T-helper 17 cell (primary cell): ENCODE results near the gene OSM. TPM values are rescaled to one million over a fixed set of nuclear protein-coding genes. Genes with fewer than 3 reads are reported as not detected.

Experiments used
- ATAC-seq: fragments of 150-1000 bp; cut with Tn5 transposase; 2 replicates; pipeline ENCODE4 v1.10.0; 2021; ENCODE audit warnings: mild to moderate bottlenecking, moderate library complexity
- DNase-seq, 3 donors: peaks; one replicate each; pipeline versions ENCODE4 v3.0.0 to v3.0.0-alpha.2; 2020 to 2021
- H3K9me3 ChIP-seq: one replicate; pipeline ENCODE4 v1.7.0; 2013; ENCODE audit warnings: low read length, mild to moderate bottlenecking; ENCODE audit not compliant: control insufficient read depth, poor library complexity, severe bottlenecking
- H3K27ac Mint-ChIP-seq: one replicate; pipeline ENCODE4 v1.8.0; 2022; ENCODE audit warnings: mild to moderate bottlenecking, moderate library complexity, mixed read lengths
- H3K27me3 Mint-ChIP-seq: one replicate; pipeline ENCODE4 v1.8.0; 2022; ENCODE audit warnings: mixed read lengths
- H3K36me3 Mint-ChIP-seq: one replicate; pipeline ENCODE4 v1.8.0; 2022; ENCODE audit warnings: low read depth, mixed read lengths
- H3K4me1 Mint-ChIP-seq: one replicate; pipeline ENCODE4 v1.8.0; 2022; ENCODE audit warnings: mild to moderate bottlenecking, mixed read lengths
- H3K4me3 Mint-ChIP-seq: one replicate; pipeline ENCODE4 v1.8.0; 2022; ENCODE audit warnings: mild to moderate bottlenecking, moderate library complexity, mixed read lengths
- total RNA-seq, 4 donors: library from RNA in 2 of 4; stranded (reverse) in 2 of 4; gene quantifications; one replicate each; pipeline ENCODE4 v1.2.3 and lab custom pipeline; 2022 to 2026

The OSM gene
- total RNA-seq, 2 donors from 2014 or later, result 29.1 to 35.2 TPM

- H3K27me3 Mint-ChIP-seq, result no peaks in the 10 kb centered on the region
- DNase-seq (no peak), ATAC-seq (no peak)
- peaks cover 2% of the 10 kb centered on the region for H3K36me3 Mint-ChIP-seq
- H3K4me1 Mint-ChIP-seq, result peaks cover 41% of the 10 kb centered on the region
- H3K4me3 Mint-ChIP-seq, result no peak overlapping the region
- no peaks in the 10 kb centered on the region for H3K9me3 ChIP-seq
- H3K27ac Mint-ChIP-seq, result peak overlapping the region; percentile 89
Measured at GRCh38 chr22:30274437-30274812, 7.8 kb upstream of the OSM start.

- peaks cover 2% of the 10 kb centered on the region for H3K36me3 Mint-ChIP-seq
- H3K27me3 Mint-ChIP-seq, result no peaks in the 10 kb centered on the region
- H3K9me3 ChIP-seq, result no peaks in the 10 kb centered on the region
- no peak overlapping the region for H3K4me3 Mint-ChIP-seq
- H3K4me1 Mint-ChIP-seq, result peaks cover 37% of the 10 kb centered on the region
- no peak for DNase-seq
- H3K27ac Mint-ChIP-seq, result peak overlapping the region; percentile 89
- ATAC-seq, result no peak
Measured at GRCh38 chr22:30273711-30274436, 7.2 kb upstream of the OSM start.

GRCh38 chr22:30272781-30273601 lies 6.3 kb upstream of the OSM start:
- ATAC-seq, result no peak
- H3K27me3 Mint-ChIP-seq, result no peaks in the 10 kb centered on the region
- peak overlapping the region; percentile 32 for H3K27ac Mint-ChIP-seq
- no peaks in the 10 kb centered on the region for H3K9me3 ChIP-seq
- no peak for DNase-seq
- peaks cover 2% of the 10 kb centered on the region for H3K36me3 Mint-ChIP-seq
- peak overlapping the region; percentile 25 for H3K4me3 Mint-ChIP-seq
- H3K4me1 Mint-ChIP-seq, result peaks cover 38% of the 10 kb centered on the region

GRCh38 chr22:30270832-30271231 lies 4.2 kb upstream of the OSM start:
- Mint-ChIP-seq H3K4me1 (peaks cover 48% of the 10 kb centered on the region), H3K27me3 (no peaks in the 10 kb centered on the region), H3K4me3 (no peak overlapping the region), H3K36me3 (peaks cover 2% of the 10 kb centered on the region), H3K27ac (peak overlapping the region; percentile 43)
- ATAC-seq (no peak), DNase-seq (no peak)
- H3K9me3 ChIP-seq, result no peaks in the 10 kb centered on the region

- DNase-seq, result no peak
- Mint-ChIP-seq H3K4me3 (peak overlapping the region; percentile 82), H3K27ac (peak overlapping the region; percentile 96), H3K4me1 (peaks cover 44% of the 10 kb centered on the region), H3K27me3 (no peaks in the 10 kb centered on the region), H3K36me3 (peaks cover 2% of the 10 kb centered on the region)
- ATAC-seq, result no peak
- no peaks in the 10 kb centered on the region for H3K9me3 ChIP-seq
Measured at GRCh38 chr22:30268331-30268730, 1.7 kb upstream of the OSM start.

- peak overlapping the region; percentile 96 for H3K27ac Mint-ChIP-seq
- ATAC-seq (no peak), DNase-seq (peak in 2 of 3 donors; percentile 37 to 47)
- H3K27me3 Mint-ChIP-seq, result no peaks in the 10 kb centered on the region
- H3K4me1 Mint-ChIP-seq, result peaks cover 44% of the 10 kb centered on the region
- peaks cover 2% of the 10 kb centered on the region for H3K36me3 Mint-ChIP-seq
- no peaks in the 10 kb centered on the region for H3K9me3 ChIP-seq
- peak overlapping the region; percentile 96 for H3K4me3 Mint-ChIP-seq
Measured at GRCh38 chr22:30267382-30268302, 991 bp upstream of the OSM start.

- H3K27me3 Mint-ChIP-seq, result no peaks in the 10 kb centered on the region
- H3K36me3 Mint-ChIP-seq, result peaks cover 2% of the 10 kb centered on the region
- ATAC-seq, result peak; percentile 78
- peaks cover 55% of the 10 kb centered on the region for H3K4me1 Mint-ChIP-seq
- no peaks in the 10 kb centered on the region for H3K9me3 ChIP-seq
- DNase-seq, result peak; percentile 64 to 73 (median 68)
- peak overlapping the region; percentile 96 for H3K4me3 Mint-ChIP-seq
- H3K27ac Mint-ChIP-seq, result peak overlapping the region; percentile 96
Measured at GRCh38 chr22:30265823-30266444, 717 bp downstream of the OSM start.

- H3K4me3 Mint-ChIP-seq, result peak overlapping the region; percentile 96
- no peaks in the 10 kb centered on the region for H3K27me3 Mint-ChIP-seq
- no peak for DNase-seq
- no peak for ATAC-seq
- no peaks in the 10 kb centered on the region for H3K9me3 ChIP-seq
- peak overlapping the region; percentile 96 for H3K27ac Mint-ChIP-seq
- no peaks in the 10 kb centered on the region for H3K36me3 Mint-ChIP-seq
- H3K4me1 Mint-ChIP-seq, result peaks cover 55% of the 10 kb centered on the region
Measured at GRCh38 chr22:30265131-30265720, 1.4 kb downstream of the OSM start.

- DNase-seq (no peak), ATAC-seq (no peak)
- H3K27me3 Mint-ChIP-seq, result no peaks in the 10 kb centered on the region
- peak overlapping the region; percentile 96 for H3K27ac Mint-ChIP-seq
- no peaks in the 10 kb centered on the region for H3K9me3 ChIP-seq
- peak overlapping the region; percentile 96 for H3K4me3 Mint-ChIP-seq
- peaks cover 55% of the 10 kb centered on the region for H3K4me1 Mint-ChIP-seq
- no peaks in the 10 kb centered on the region for H3K36me3 Mint-ChIP-seq
Measured at GRCh38 chr22:30263883-30264282, 2.8 kb downstream of the OSM start.

GRCh38 chr22:30262917-30263741 lies 3.5 kb downstream of the OSM start:
- no peaks in the 10 kb centered on the region for H3K27me3 Mint-ChIP-seq
- no peak for ATAC-seq
- H3K9me3 ChIP-seq, result no peaks in the 10 kb centered on the region
- H3K4me3 Mint-ChIP-seq, result peak overlapping the region; percentile 90
- H3K27ac Mint-ChIP-seq, result peak overlapping the region; percentile 78
- H3K36me3 Mint-ChIP-seq, result no peaks in the 10 kb centered on the region
- H3K4me1 Mint-ChIP-seq, result peaks cover 52% of the 10 kb centered on the region
- peak; percentile 69 to 77 (median 75) for DNase-seq

- DNase-seq, result no peak
- ATAC-seq, result no peak
- no peaks in the 10 kb centered on the region for H3K27me3 Mint-ChIP-seq
- no peaks in the 10 kb centered on the region for H3K9me3 ChIP-seq
- H3K27ac Mint-ChIP-seq, result no peak overlapping the region
- no peaks in the 10 kb centered on the region for H3K36me3 Mint-ChIP-seq
- peak overlapping the region; percentile 70 for H3K4me3 Mint-ChIP-seq
- H3K4me1 Mint-ChIP-seq, result peaks cover 45% of the 10 kb centered on the region
Measured at GRCh38 chr22:30262112-30262511, 4.5 kb downstream of the OSM start.

GRCh38 chr22:30261134-30261533 lies 5.5 kb downstream of the OSM start:
- no peaks in the 10 kb centered on the region for H3K36me3 Mint-ChIP-seq
- H3K9me3 ChIP-seq, result no peaks in the 10 kb centered on the region
- H3K27ac Mint-ChIP-seq, result no peak overlapping the region
- H3K27me3 Mint-ChIP-seq, result no peaks in the 10 kb centered on the region
- ATAC-seq, result no peak
- no peak for DNase-seq
- H3K4me1 Mint-ChIP-seq, result peaks cover 42% of the 10 kb centered on the region
- H3K4me3 Mint-ChIP-seq, result no peak overlapping the region
